Common myeloid progenitor, CD34-positive (primary cell): ENCODE data around the gene RASSF5.

ENCODE experiments used
- CTCF ChIA-PET: fragments of 350-600 bp; sonication (Branson Sonifier 250); formaldehyde crosslinking; loops from one replicate; lab custom pipeline; 2021; ENCODE audit warnings: antibody characterized with exemption; lab: Charles Lee
- POLR2A ChIA-PET: fragments of 350-600 bp; sonication (Branson Sonifier 250); formaldehyde crosslinking; loops from one replicate; lab custom pipeline; 2021; ENCODE audit warnings: antibody characterized with exemption; lab: Charles Lee
- DNase-seq, 3 donors: peaks; one replicate each; pipeline versions ENCODE4 v3.0.0 to v3.0.0-alpha.2; 2013
- H3K27ac ChIP-seq, 2 experiments: 1 replicate in 1 of 2; 2 replicates in 1 of 2; pipeline ENCODE4 v1.7.0; 2013; ENCODE audit warnings: inconsistent platforms in 2 of 2, low read length in 2 of 2, mild to moderate bottlenecking in 2 of 2, low read depth in 1 of 2, moderate library complexity in 1 of 2; ENCODE audit not compliant: severe bottlenecking in 2 of 2, insufficient read depth in 1 of 2, poor library complexity in 1 of 2
- H3K27me3 ChIP-seq, 5 experiments: replicated peaks in 2 of 5; 1 replicate in 3 of 5; 2 replicates in 2 of 5; pipeline versions ENCODE4 v1.6.1 to v1.7.0; 2013; ENCODE audit warnings: low read length in 4 of 5, mild to moderate bottlenecking in 2 of 5, moderate library complexity in 2 of 5, inconsistent platforms in 1 of 5; ENCODE audit not compliant: insufficient read depth in 5 of 5, control insufficient read depth in 4 of 5
- H3K36me3 ChIP-seq, 4 experiments: 1 replicate in 2 of 4; 2 replicates in 2 of 4; pipeline versions ENCODE4 v1.6.1 to v1.7.0; 2013; ENCODE audit warnings: low read length in 3 of 4, control low read depth in 1 of 4, mild to moderate bottlenecking in 1 of 4; ENCODE audit not compliant: control insufficient read depth in 4 of 4, insufficient read depth in 4 of 4
- H3K4me1 ChIP-seq, 4 experiments: 1 replicate in 3 of 4; 2 replicates in 1 of 4; pipeline versions ENCODE4 v1.6.1 to v1.7.1; 2013; ENCODE audit warnings: low read length in 3 of 4, mild to moderate bottlenecking in 3 of 4, control low read depth in 1 of 4, inconsistent platforms in 1 of 4, moderate library complexity in 1 of 4; ENCODE audit not compliant: control insufficient read depth in 4 of 4, insufficient read depth in 4 of 4; ENCODE audit errors: control extremely low read depth in 1 of 4
- H3K4me3 ChIP-seq, 7 experiments: 1 replicate in 4 of 7; 2 replicates in 3 of 7; pipeline versions ENCODE4 v1.5.1 to v1.7.0; 2013; ENCODE audit warnings: mild to moderate bottlenecking in 7 of 7, low read length in 6 of 7, moderate library complexity in 6 of 7, inconsistent platforms in 2 of 7, low read depth in 2 of 7, control low read depth in 1 of 7; ENCODE audit not compliant: insufficient read depth in 4 of 7, control insufficient read depth in 1 of 7; ENCODE audit errors: extremely low read depth in 1 of 7
- H3K9me3 ChIP-seq, 5 experiments: 1 replicate in 4 of 5; 2 replicates in 1 of 5; pipeline versions ENCODE4 v1.6.1 to v1.7.1; 2013; ENCODE audit warnings: low read length in 4 of 5, mild to moderate bottlenecking in 2 of 5, inconsistent platforms in 1 of 5, low read depth in 1 of 5, moderate library complexity in 1 of 5; ENCODE audit not compliant: control insufficient read depth in 4 of 5, insufficient read depth in 2 of 5; ENCODE audit errors: control extremely low read depth in 1 of 5
- whole genome bisulfite sequencing: methylation state at CpG from one replicate; pipeline ENCODE4 v1.1.5; 2013; ENCODE audit not compliant: insufficient coverage; 5-methylcytosine and 5-hydroxymethylcytosine counted together

RASSF5 gene

GRCh38 chr1:206469933-206470691, 37.2 kb upstream of the RASSF5 start, which contains the start of gene IKBKE:
Gene IKBKE, plus strand, starts transcription at chr1:206470476. Its CDS starts 2,752 bp downstream, at chr1:206473228.
- Histone ChIP-seq H3K4me3 (peak within 1 kb of the TSS; percentile 50 to 89 (median 76)), H3K4me1 (peaks cover 4 to 75% (median 57%) of the 10 kb centered on the region in 4 experiments), H3K36me3 (peaks cover 0 to 17% (median 9%) of the 10 kb centered on the region in 4 experiments), H3K27ac (peak within 1 kb of the TSS; percentile 30 to 73), H3K9me3 (no peaks in the 10 kb centered on the region), H3K27me3 (no peaks in the 10 kb centered on the region)
- ChIA-PET POLR2A (interaction anchor here (0.6 kb wide), 1 partner anchor 36 kb away, joined by 3 read pairs; no protein-coding TSS in a partner anchor), CTCF (interaction anchor here (0.7 to 4.7 kb wide), 17 partner anchors 8 to 392 kb away, joined by 3 to 62 read pairs (median 4); no protein-coding TSS in a partner anchor)
- DNase-seq, result peak; percentile 59 to 86 (median 85)
- 38% methylated on average over 9 of the region's 10 CpGs for WGBS

DNA sequence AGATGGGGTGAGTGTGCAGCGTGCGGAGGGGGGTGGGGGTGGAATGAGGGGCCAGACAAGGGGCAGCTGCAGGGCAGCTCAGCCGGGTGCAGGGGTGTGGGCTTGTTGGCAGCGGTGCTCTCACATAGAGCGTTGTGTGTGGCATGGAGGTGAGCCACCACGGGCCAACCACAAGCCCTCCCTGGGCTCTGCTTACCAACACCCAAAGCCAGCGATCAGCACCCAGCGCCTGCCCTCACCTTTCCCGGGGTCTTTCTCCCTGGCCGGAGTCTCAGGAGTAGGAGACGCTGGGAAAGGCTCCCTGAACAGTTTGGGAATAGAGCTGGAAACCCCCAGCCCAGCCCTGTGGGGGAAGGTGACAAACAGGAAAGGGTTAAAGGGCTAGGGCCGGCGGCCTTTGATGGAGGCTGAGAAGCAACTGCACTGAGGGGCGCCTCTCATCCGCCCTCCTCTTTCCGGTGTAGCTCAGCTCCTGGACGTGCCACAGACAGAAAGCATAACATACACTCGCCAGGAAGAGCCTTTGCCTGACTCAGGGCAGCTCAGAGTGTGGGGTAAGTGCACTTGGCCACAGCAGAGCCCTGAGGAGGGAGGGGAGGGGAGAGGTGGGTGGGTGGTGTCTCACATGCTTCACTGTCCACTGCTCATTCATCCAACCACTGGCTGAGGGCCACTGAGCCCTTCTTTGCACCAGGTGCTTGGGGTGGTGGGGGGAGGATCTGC, 36.5 kb upstream of the RASSF5 start:
- ChIA-PET POLR2A (interaction anchor here (1.0 kb wide), 1 partner anchor 26 kb away, joined by 3 read pairs; no protein-coding TSS in a partner anchor), CTCF (interaction anchor here (1.0 to 4.7 kb wide), 12 partner anchors 9 to 391 kb away, joined by 3 to 62 read pairs (median 5); no protein-coding TSS in a partner anchor)
- no peaks in the 10 kb centered on the region for H3K27me3 ChIP-seq
- 0% methylated on average over 8 of the region's 18 CpGs for WGBS
- peak in 2 of 3 donors; percentile 31 to 43 for DNase-seq
- H3K9me3 ChIP-seq, result no peaks in the 10 kb centered on the region
- peaks cover 4 to 68% (median 56%) of the 10 kb centered on the region in 4 experiments for H3K4me1 ChIP-seq
- peaks cover 0 to 22% (median 15%) of the 10 kb centered on the region in 4 experiments for H3K36me3 ChIP-seq
- peak overlapping the region; percentile 50 to 89 (median 76) for H3K4me3 ChIP-seq
- H3K27ac ChIP-seq, result peak overlapping the region; percentile 30 to 73

DNA sequence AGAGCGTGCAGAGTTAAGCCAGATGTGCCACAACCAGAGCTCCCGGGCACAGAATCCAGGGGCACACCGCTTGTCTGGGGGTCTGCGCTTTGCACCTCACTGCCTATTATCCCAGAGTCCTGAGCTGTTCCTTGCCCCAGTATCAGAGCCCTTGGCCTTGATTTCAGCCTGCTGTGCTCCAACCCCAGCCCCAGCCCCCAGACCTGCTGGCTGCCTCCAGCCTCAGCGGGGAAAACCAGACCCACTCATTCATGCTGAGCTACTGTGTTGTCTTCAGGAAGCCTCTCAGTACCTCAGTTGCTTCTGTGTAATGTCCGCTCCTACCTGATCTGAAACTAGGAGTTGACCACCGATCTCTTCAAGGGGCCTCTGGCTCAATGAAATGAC, 35.9 kb upstream of the RASSF5 start:
- H3K4me1 ChIP-seq, result peaks cover 4 to 66% (median 55%) of the 10 kb centered on the region in 4 experiments
- H3K27me3 ChIP-seq, result no peaks in the 10 kb centered on the region
- CTCF ChIA-PET, result interaction anchor here (1.0 to 4.7 kb wide), 8 partner anchors 8 to 116 kb away, joined by 3 to 62 read pairs (median 6); no protein-coding TSS in a partner anchor
- H3K27ac ChIP-seq, result peak overlapping the region in 1 of 2 experiments; percentile 73
- POLR2A ChIA-PET, result interaction anchor here (1.0 kb wide), 1 partner anchor 27 kb away, joined by 3 read pairs; no protein-coding TSS in a partner anchor
- 72% methylated on average over 6 of the region's 7 CpGs for WGBS
- DNase-seq, result no peak
- H3K4me3 ChIP-seq, result peak overlapping the region in 5 of 7 experiments; percentile 76 to 89 (median 79)
- H3K36me3 ChIP-seq, result peaks cover 0 to 27% (median 19%) of the 10 kb centered on the region in 4 experiments
- H3K9me3 ChIP-seq, result no peaks in the 10 kb centered on the region

DNA sequence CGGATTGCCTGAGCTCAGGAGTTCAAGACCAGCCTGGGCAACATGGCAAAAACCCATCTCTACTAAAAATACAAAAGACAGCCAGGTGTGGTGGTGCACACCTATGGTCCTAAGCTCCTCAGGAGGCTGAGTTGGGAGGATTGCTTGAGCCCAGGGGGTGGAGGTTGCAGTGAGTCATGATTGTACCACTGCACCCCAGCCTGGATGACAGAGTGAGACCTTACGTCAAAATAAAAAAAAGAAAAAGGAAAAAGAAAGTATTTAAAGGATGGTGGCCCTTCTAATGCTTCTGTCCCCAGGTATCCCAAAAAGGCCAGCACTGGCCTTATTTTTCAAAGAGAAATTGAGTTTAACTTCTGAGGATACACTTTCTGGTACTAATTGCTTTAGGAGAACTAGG, 35.3 kb upstream of the RASSF5 start:
- ChIA-PET POLR2A (interaction anchor here (1.0 kb wide), 1 partner anchor 27 kb away, joined by 3 read pairs; no protein-coding TSS in a partner anchor), CTCF (interaction anchor here (1.0 to 4.7 kb wide), 5 partner anchors 8 to 111 kb away, joined by 3 to 62 read pairs (median 7); no protein-coding TSS in a partner anchor)
- no peaks in the 10 kb centered on the region for H3K9me3 ChIP-seq
- no peaks in the 10 kb centered on the region for H3K27me3 ChIP-seq
- H3K27ac ChIP-seq, result no peak overlapping the region
- peak overlapping the region in 3 of 7 experiments; percentile 6 to 88 (median 76) for H3K4me3 ChIP-seq
- peaks cover 4 to 60% (median 52%) of the 10 kb centered on the region in 4 experiments for H3K4me1 ChIP-seq
- 80% methylated on average over 1 of the region's 2 CpGs for WGBS
- DNase-seq, result peak in 2 of 3 donors; percentile 31 to 52
- H3K36me3 ChIP-seq, result peaks cover 0 to 33% (median 25%) of the 10 kb centered on the region in 4 experiments

GRCh38 chr1:206472454-206472853, 34.9 kb upstream of the RASSF5 start:
- no peaks in the 10 kb centered on the region for H3K9me3 ChIP-seq
- H3K4me1 ChIP-seq, result peaks cover 4 to 56% (median 51%) of the 10 kb centered on the region in 4 experiments
- H3K4me3 ChIP-seq, result peak overlapping the region in 3 of 7 experiments; percentile 6 to 88 (median 76)
- POLR2A ChIA-PET, result interaction anchor here (0.6 kb wide), 1 partner anchor 109 kb away, joined by 3 read pairs; no protein-coding TSS in a partner anchor
- H3K36me3 ChIP-seq, result peaks cover 0 to 38% (median 30%) of the 10 kb centered on the region in 4 experiments
- H3K27ac ChIP-seq, result no peak overlapping the region
- no CpG with 5 or more reads among the region's 3 CpGs for WGBS
- CTCF ChIA-PET, result interaction anchor here (1.2 to 4.7 kb wide), 2 partner anchors 13 to 73 kb away, joined by 3 to 62 read pairs; no protein-coding TSS in a partner anchor
- peak; percentile 57 to 87 (median 86) for DNase-seq
- no peaks in the 10 kb centered on the region for H3K27me3 ChIP-seq

GRCh38 chr1:206472886-206473285, 34.4 kb upstream of the RASSF5 start:
- Histone ChIP-seq H3K36me3 (peaks cover 0 to 42% (median 34%) of the 10 kb centered on the region in 4 experiments), H3K27ac (no peak overlapping the region), H3K27me3 (no peaks in the 10 kb centered on the region), H3K9me3 (no peaks in the 10 kb centered on the region), H3K4me1 (peaks cover 3 to 51% (median 49%) of the 10 kb centered on the region in 4 experiments), H3K4me3 (peak overlapping the region in 2 of 7 experiments; percentile 76 to 88)
- WGBS, result 50% methylated on average over 5 of the region's 5 CpGs
- no peak for DNase-seq
- CTCF ChIA-PET, result interaction anchor here (1.2 to 4.7 kb wide), 2 partner anchors 13 to 73 kb away, joined by 3 to 62 read pairs; no protein-coding TSS in a partner anchor
- POLR2A ChIA-PET, result interaction anchor here (0.6 kb wide), 1 partner anchor 108 kb away, joined by 3 read pairs; no protein-coding TSS in a partner anchor
